Type B pancreatic cell (in vitro differentiated cells): ENCODE measurements around the gene CELSR1. TPM values are rescaled to one million over a fixed set of nuclear protein-coding genes. Genes with fewer than 3 reads are reported as not detected.

ENCODE experiments used
- DNase-seq: peaks from one replicate; pipeline ENCODE4 v3.0.0; 2021; ENCODE audit warnings: mixed read lengths; ENCODE audit not compliant: unreplicated experiment; ENCODE audit errors: extremely low spot score
- H3K27ac Mint-ChIP-seq: 2 replicates; pipeline ENCODE4 v1.8.0; 2021; ENCODE audit warnings: mild to moderate bottlenecking, mixed read lengths
- H3K27me3 Mint-ChIP-seq: 2 replicates; pipeline ENCODE4 v1.8.0; 2021; ENCODE audit warnings: mixed read lengths
- H3K36me3 Mint-ChIP-seq: 2 replicates; pipeline ENCODE4 v1.8.0; 2021; ENCODE audit warnings: mixed read lengths
- H3K4me1 Mint-ChIP-seq: one replicate; pipeline ENCODE4 v1.8.0; 2021; ENCODE audit warnings: mixed read lengths; ENCODE audit not compliant: unreplicated experiment
- H3K4me3 Mint-ChIP-seq: 2 replicates; pipeline ENCODE4 v1.8.0; 2021; ENCODE audit warnings: mild to moderate bottlenecking, mixed read lengths
- H3K9me3 Mint-ChIP-seq: 2 replicates; pipeline ENCODE4 v1.8.0; 2021; ENCODE audit warnings: mixed read lengths
- CTCF ChIP-seq: fragments of 200-600 bp; sonication (generic); conservative IDR thresholded peaks from 2 replicates; pipeline ENCODE4 v1.5.0; 2021; ENCODE audit warnings: antibody characterized with exemption, mild to moderate bottlenecking
- total RNA-seq: library from RNA; stranded (reverse); gene quantifications from 2 replicates; pipeline ENCODE4 v1.2.1, GENCODE V29; 2021; ENCODE audit warnings: low replicate concordance

Gene CELSR1
- total RNA-seq, 1 donor from 2014 or later = 27.8 TPM

GRCh38 chr22:46534901-46535630, 2.4 kb downstream of the CELSR1 start:
- Mint-ChIP-seq H3K9me3 (no peaks in the 10 kb centered on the region), H3K27me3 (peaks cover 25% of the 10 kb centered on the region), H3K4me1 (peaks cover 21% of the 10 kb centered on the region), H3K4me3 (peak overlapping the region; percentile 44), H3K27ac (no peak overlapping the region), H3K36me3 (peaks cover 15% of the 10 kb centered on the region)
- no peak for DNase-seq
- TF ChIP-seq CTCF = no peak

GRCh38 chr22:46534177-46534776, 3.1 kb downstream of the CELSR1 start:
- H3K27ac Mint-ChIP-seq = no peak overlapping the region
- peaks cover 21% of the 10 kb centered on the region for H3K4me1 Mint-ChIP-seq
- H3K27me3 Mint-ChIP-seq = peaks cover 23% of the 10 kb centered on the region
- peak overlapping the region; percentile 20 for H3K4me3 Mint-ChIP-seq
- H3K9me3 Mint-ChIP-seq = no peaks in the 10 kb centered on the region
- TF ChIP-seq CTCF = no peak
- peaks cover 17% of the 10 kb centered on the region for H3K36me3 Mint-ChIP-seq
- DNase-seq = no peak

- Mint-ChIP-seq H3K9me3 (no peaks in the 10 kb centered on the region), H3K27ac (peak overlapping the region; percentile 40), H3K4me1 (peaks cover 18% of the 10 kb centered on the region), H3K27me3 (peaks cover 13% of the 10 kb centered on the region), H3K36me3 (peaks cover 21% of the 10 kb centered on the region), H3K4me3 (peak overlapping the region; percentile 84)
- no peak for DNase-seq
- TF ChIP-seq CTCF = no peak
Measured at GRCh38 chr22:46533070-46533833, 4.2 kb downstream of the CELSR1 start.

- Mint-ChIP-seq H3K27me3 (peaks cover 13% of the 10 kb centered on the region), H3K36me3 (peaks cover 25% of the 10 kb centered on the region), H3K4me3 (peak overlapping the region; percentile 84), H3K9me3 (no peaks in the 10 kb centered on the region), H3K4me1 (peaks cover 24% of the 10 kb centered on the region), H3K27ac (peak overlapping the region; percentile 40)
- TF ChIP-seq CTCF = no peak
- no peak for DNase-seq
Measured at GRCh38 chr22:46532416-46532815, 5.0 kb downstream of the CELSR1 start.

GRCh38 chr22:46531581-46532175, 5.7 kb downstream of the CELSR1 start:
- no peak for TF ChIP-seq CTCF
- no peaks in the 10 kb centered on the region for H3K9me3 Mint-ChIP-seq
- H3K36me3 Mint-ChIP-seq = peaks cover 25% of the 10 kb centered on the region
- H3K27me3 Mint-ChIP-seq = peaks cover 13% of the 10 kb centered on the region
- no peak for DNase-seq
- peak overlapping the region; percentile 84 for H3K4me3 Mint-ChIP-seq
- H3K4me1 Mint-ChIP-seq = peaks cover 26% of the 10 kb centered on the region
- no peak overlapping the region for H3K27ac Mint-ChIP-seq
